ENCODE measurements around the gene TSPAN11.
A peak's percentile ranks its signal among the peaks of the same experiment; 100 is the strongest.
"Not testable (repeated sequence)": the region's sequence is repeated elsewhere in the genome, so short reads cannot be mapped to it uniquely, and the experiment has no call there.

Gene TSPAN11

GRCh38 chr12:31021181-31021580, 94.6 kb downstream of the TSPAN11 start:
- no peak for DNase-seq

- no peak for DNase-seq
Measured at GRCh38 chr12:31021809-31022494, 95.4 kb downstream of the TSPAN11 start.

- DNase-seq: no peak
Measured at GRCh38 chr12:31023271-31023724, 96.8 kb downstream of the TSPAN11 start.

DNA sequence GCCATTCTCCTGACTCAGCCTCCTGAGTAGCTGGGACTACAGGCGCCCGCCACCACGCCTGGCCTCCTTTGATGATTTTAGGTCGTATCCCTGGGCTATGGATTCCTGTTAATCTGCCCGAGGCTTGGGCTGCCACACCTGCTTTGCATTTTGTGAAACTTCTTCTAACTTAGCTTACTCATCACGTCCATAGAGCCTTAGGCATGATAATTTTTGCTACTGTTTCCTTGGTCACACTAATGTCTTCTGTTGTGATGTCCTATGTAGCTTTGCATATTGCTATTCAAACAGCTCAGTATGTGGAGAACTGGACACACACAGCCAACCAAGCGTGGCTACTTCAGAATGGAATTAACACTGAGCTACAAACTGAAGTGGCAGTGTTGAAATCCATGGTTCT, 99.7 kb downstream of the TSPAN11 start:
- peak; percentile 53 for DNase-seq

GRCh38 chr12:31027006-31027405, 100.5 kb downstream of the TSPAN11 start:
- DNase-seq: not testable (repeated sequence)

DNA sequence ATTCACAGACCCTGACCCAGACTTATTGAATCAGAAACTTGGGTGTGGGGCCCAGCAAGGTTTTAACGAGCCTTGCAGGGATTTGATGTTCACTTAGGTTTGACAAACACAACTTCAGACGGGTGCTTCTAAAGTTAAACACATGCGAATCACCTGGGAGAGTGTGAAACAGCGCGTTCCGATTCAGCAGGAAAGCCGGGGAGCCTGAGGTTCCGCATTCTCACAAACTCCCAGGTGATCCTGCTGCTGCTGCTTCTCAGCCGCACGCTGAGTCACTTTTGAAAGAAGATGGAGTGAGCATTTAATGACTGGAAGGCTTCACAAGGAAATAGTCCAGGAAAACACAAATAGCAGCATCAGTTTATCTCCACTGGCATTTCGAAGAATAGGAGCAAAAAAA, 102.9 kb downstream of the TSPAN11 start:
- no peak for DNase-seq

DNA sequence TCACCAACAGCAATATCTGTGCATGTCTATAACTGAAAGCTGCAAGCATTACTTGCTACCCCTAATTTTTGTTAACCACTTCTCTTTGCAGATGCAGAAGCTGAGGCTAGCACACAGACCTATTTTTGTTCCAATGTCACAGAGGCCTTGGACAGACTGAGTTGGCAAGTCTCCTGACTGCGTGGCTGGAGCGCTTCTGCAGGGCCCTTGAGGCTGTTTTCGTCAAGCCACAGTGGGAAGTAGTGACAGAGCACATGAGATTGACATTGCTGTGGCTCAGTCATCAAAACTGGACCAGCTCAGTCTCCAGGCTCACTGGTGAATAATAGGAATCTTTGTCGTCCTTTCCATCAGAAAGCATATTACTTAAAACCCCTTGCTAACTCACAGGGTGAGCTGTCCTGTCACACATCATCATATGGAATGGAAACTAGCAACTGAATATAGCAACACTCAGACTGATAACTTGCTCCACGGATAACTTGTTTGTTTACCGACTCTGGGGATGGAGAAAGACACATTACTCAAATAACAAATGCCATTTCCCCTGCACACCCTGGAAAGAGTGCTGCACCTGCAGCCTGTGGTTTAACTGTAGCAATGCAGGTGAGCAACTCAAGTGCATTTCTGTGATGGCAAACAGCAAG, 103.5 kb downstream of the TSPAN11 start:
- DNase-seq: no peak

- no peak for DNase-seq
Measured at GRCh38 chr12:31031951-31032335, 105.4 kb downstream of the TSPAN11 start.

GRCh38 chr12:31033146-31033545, 106.6 kb downstream of the TSPAN11 start:
- DNase-seq: no peak

DNA sequence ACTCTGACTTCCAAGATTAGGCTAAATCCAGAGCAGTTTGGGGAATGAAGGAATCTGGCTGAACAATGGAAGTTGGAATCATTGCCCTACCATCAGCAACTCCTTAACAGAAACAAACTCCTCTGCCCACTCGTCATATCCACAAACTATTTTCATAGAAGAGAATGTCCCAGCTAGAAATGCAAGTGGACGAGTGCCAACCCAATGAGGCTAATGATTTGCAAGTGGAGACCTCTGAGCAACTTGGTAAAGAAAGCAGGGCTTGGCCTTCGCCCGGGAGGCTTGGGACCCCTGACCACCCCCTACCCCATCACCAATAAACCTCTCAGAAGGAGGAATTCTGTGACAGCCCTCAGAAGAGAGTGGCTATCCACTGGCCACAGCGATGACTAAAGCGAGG, 107.1 kb downstream of the TSPAN11 start:
- no peak for DNase-seq

- DNase-seq: no peak
Measured at GRCh38 chr12:31034372-31034771, 107.8 kb downstream of the TSPAN11 start.

GRCh38 chr12:31035226-31035625, 108.7 kb downstream of the TSPAN11 start:
- no peak for DNase-seq

GRCh38 chr12:31035967-31036665, 109.6 kb downstream of the TSPAN11 start:
- DNase-seq: no peak

DNA sequence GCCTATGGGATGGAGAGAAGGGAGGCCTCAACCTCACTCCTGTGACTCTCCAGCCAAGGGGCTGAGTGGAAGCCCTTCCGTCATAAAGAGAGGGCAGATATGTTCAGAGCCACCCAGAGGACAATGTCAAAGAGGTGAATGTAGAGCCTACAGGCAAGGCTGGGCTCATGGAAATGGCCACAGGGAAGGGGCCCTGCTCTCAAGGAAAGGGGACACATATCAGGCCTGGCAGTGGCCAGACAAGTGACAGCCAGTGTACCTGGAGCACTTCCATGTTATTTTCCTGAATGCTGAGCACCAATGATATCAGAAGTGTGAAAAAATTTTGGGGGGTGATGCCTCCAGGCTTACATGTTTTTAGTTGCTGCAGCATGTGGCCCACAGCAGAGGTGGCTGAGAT, 110.5 kb downstream of the TSPAN11 start:
- DNase-seq: no peak

- DNase-seq: no peak
Measured at GRCh38 chr12:31037931-31038330, 111.4 kb downstream of the TSPAN11 start.

GRCh38 chr12:31041033-31041564, 114.6 kb downstream of the TSPAN11 start:
- no peak for DNase-seq
